Measurements from ENCODE around the gene CASP4.

- TF ChIP-seq EZH2 (IDR thresholded peaks at IDR 0.05): no peak
- TF ChIP-seq CTCF (IDR thresholded peaks at IDR 0.05 in 2 of 3, conservative IDR thresholded peaks at IDR 0.05 in 1 of 3; ENCODE audit: borderline replicate concordance in 1 of 3, insufficient read depth in 1 of 3, low read depth in 2 of 3, low read length in 2 of 3): no peak
- TF ChIP-seq POLR2A (IDR thresholded peaks at IDR 0.05; ENCODE audit: borderline replicate concordance, extremely low read depth, insufficient read depth, insufficient read length): no peak
Measured at GRCh38 chr11:105005451-105005845, 37.1 kb upstream of the CASP4 start.
